Prostate gland (tissue), 2 donors: ENCODE measurements around the gene VCY1B.
"Not testable (repeated sequence)": the region's sequence is repeated elsewhere in the genome, so short reads cannot be mapped to it uniquely, and the experiment has no call there.

Source experiments
- POLR2A ChIP-seq: fragments of 450-650 bp; IDR thresholded peaks from one replicate; pipeline ENCODE4 v1.6.1; 2016; ENCODE audit warnings: antibody characterized with exemption, mild to moderate bottlenecking
- TF ChIP-seq, protein P1 (sequence below), 4 experiments: fragments of 200-600 bp in 2 of 4; fragments of 450-650 bp in 2 of 4; sonication (generic) in 2 of 4; IDR thresholded peaks; 1 replicate in 3 of 4; 2 replicates in 1 of 4; pipeline ENCODE4 v1.5.1; 2016 to 2019; ENCODE audit warnings: antibody characterized with exemption in 4 of 4, mild to moderate bottlenecking in 2 of 4, moderate library complexity in 2 of 4

DNA sequence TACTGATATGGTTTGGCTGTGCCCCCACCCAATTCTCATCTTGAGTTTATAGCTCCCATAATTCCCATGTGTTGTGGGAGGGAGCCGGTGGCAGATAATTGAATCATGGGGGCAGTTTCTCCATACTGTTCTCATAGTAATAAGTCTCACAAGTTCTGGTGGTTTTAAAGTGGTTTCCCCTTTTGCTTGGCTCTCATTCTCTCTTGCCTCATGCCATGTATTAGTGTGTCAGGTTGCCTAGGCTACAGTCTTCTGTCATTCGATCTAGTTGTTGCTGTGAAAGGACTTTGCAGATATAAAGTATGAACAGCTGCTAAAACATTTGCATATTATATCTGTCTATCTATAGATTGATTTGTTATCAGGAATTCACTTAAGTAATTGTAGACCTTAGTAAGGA is 25.6 kb upstream of the VCY1B start:
- TF ChIP-seq POLR2A, result not testable (repeated sequence)
- TF ChIP-seq, protein P1, sequence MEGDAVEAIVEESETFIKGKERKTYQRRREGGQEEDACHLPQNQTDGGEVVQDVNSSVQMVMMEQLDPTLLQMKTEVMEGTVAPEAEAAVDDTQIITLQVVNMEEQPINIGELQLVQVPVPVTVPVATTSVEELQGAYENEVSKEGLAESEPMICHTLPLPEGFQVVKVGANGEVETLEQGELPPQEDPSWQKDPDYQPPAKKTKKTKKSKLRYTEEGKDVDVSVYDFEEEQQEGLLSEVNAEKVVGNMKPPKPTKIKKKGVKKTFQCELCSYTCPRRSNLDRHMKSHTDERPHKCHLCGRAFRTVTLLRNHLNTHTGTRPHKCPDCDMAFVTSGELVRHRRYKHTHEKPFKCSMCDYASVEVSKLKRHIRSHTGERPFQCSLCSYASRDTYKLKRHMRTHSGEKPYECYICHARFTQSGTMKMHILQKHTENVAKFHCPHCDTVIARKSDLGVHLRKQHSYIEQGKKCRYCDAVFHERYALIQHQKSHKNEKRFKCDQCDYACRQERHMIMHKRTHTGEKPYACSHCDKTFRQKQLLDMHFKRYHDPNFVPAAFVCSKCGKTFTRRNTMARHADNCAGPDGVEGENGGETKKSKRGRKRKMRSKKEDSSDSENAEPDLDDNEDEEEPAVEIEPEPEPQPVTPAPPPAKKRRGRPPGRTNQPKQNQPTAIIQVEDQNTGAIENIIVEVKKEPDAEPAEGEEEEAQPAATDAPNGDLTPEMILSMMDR (IDR thresholded peaks at IDR 0.05), result not testable (repeated sequence)
